ENCODE data around the gene CFAP53.
"Not testable (repeated sequence)": the region's sequence is repeated elsewhere in the genome, so short reads cannot be mapped to it uniquely, and the experiment has no call there.

The CFAP53 gene, protein sequence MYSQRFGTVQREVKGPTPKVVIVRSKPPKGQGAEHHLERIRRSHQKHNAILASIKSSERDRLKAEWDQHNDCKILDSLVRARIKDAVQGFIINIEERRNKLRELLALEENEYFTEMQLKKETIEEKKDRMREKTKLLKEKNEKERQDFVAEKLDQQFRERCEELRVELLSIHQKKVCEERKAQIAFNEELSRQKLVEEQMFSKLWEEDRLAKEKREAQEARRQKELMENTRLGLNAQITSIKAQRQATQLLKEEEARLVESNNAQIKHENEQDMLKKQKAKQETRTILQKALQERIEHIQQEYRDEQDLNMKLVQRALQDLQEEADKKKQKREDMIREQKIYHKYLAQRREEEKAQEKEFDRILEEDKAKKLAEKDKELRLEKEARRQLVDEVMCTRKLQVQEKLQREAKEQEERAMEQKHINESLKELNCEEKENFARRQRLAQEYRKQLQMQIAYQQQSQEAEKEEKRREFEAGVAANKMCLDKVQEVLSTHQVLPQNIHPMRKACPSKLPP

DNA sequence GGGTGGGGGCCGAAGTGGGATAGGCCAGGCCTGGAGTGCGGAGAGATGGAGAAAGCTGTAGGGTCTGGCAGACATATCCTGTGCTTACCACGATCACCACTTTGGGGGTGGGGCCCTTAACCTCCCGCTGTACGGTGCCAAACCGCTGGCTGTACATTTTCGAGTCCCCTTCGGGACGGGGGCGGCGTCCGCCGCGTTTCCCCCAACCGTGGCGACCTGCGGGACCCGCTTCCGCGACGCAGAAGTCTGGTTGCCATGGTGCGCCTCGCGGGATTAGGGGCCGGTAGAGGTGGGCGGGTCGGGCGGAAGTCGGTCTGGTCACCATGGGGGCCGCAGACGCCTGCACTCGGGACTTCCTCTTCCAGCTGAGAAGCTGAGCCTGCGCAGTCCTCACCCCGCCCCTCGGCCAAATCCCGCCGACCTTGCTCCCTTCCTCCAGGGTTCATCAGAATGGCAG is at the start of gene CFAP53:
CFAP53 (minus strand) TSS at position 248 of the 457 bp plus-strand sequence; CDS start at position 157, 91 bp downstream.
- peak; percentile 88 to 91 for DNase-seq

DNA sequence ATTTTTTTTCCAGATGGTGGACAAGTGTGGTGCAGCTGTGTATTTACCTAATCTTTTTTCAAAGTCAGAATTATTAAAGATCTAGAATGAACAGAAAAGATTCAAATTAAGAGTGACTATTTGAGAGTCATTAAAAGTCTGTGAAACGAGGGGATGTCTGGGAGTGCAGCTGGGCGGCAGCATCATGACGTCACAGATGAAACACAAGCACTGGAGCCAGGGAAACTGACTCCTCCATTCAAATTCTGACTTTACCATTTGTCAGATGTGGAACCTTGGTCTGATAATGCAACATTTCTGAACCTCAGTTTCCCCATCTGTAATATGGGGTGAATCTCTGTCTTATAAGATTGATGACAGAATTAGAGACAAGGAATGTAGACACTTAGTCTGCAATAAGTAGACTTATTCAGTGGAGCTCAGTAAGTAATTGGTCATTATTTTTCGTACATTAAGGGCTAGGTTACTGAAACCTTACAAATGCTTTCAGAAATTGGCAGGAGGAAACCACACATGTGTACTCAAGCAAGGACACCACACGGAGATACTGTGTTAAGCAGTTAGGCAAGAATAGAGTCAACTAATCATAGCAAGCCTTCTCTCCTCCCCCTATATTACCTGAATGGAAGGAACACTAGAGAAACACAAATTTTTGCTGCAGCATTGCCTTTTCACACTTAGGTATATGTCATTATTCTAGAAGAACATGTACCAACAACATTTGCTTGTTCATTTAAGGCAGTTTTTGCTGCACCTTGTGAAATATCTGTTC is 49.0 kb upstream of the CFAP53 start:
- DNase-seq, result no peak

DNA sequence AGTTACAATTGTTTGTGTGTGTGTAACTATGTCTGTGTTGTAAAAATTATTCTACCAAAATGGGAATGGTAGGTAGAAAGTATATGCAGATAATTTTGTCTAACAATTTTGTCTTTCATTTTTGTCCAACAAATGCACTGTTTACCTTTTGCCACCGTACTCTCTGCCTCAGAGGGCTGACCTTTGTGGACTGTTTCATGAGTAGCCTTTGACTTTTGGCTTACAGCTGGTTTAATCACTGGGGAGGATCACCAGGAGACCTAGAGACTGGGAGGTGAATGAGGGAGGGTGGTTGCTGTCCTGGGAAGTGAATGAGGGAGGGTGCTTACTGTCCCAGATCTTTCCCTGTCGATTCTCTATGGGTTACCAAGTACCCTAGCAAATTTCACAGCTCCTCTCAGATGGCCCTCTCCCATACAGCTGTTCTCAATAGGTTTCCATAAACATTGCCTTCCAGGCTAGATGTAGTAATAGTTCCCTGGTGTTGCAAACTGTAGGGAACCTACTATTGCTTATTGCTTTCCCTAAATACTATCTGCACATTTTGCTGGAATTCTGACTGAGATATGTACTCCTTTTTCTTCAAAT is 47.7 kb upstream of the CFAP53 start:
- no peak for DNase-seq

DNA sequence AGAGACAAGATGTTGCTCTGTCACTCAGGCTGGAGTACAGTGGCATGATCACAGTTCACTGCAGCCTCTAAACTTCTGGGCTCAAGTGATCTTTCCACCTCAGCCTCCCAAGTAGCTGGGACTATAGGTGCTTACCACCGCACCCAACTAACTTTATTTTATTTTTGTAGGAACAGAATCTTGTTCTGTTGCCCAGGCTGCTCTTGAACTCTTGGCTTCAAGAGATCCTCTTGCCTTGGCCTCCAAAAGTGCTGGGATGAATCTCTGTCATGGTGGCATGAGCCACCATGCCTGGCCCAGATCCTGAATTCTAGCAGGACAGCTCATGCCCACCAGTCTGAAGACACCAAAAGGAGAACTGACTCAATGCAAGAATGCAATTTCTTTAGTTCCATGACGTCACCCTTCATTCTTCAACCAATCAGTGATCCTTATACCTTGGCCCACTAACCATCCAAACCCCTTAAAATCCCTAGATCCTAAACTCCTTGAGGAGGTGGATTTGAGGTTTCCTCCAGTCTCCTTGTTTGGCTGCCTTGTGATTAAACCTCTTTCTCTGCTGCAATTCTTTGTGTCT is 46.8 kb upstream of the CFAP53 start:
- no peak for DNase-seq

DNA sequence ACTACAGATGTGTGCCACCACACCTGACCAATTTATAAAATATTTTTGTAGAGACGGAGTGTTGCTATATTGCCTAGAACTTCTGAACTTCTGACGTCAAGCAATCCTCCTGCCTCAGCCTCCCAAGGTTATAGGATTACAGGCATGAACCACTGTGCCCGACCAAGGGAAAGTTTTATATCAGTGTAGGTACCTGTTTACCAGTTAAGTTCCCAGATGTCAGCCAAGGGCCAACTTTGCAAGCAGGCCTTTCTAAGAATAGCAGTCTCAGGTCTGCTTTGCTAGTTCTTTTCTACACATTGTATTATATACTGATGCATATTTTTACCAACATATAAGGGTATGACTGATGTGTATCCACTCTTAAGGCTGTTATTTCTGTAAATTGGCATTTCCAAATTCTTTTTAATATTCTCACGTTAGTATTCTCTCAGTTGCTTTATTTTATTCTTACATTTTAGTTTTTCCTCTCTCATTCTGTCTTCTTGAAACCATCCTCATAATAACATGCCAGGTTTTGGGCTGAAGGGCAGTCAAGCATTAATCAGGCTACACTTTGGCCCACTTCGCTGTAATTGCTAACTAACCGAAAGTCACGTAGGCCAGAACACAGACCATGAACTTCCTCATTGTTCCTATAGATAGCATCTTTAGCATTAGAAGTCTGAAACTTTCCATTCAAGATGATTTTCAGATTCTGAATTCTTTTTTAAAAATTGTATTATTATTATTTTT is 46.2 kb upstream of the CFAP53 start:
- no peak for DNase-seq

DNA sequence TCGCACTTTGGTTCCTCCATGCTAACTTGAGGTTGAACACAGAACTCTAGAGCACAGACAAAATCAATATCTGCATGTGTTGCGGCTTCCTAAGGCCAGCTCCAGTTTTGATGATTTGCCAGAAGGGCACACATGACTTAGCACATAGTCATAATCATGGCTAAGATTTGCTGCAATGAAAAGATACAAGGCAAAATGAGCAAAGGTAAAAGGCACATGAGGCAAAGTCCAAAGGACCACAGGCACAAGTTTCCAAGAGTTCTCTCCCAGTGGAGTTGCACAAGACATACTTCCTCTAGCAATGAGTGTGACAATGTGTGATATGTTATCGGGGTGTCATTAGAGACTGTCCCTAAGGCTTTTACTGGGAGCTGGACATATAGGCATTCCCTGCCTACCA is 45.4 kb upstream of the CFAP53 start:
- DNase-seq, result no peak

DNA sequence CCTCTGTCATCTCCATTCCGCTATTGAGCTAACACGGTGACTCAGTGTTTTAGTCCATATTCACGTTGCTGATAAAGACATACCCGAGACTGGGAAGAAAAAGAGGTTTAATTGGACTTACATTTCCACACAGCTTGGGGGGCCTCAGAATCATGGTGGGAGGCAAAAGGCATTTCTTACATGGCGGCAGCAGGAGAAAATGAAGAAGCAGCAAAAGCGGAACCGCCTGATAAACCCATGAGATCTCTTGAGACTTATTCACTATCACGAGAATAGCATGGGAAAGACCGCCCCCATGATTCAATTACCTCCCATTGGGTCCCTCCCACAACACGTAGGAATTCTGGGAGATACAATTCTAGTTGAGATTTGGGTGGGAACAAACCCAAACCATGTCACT is 43.8 kb upstream of the CFAP53 start:
- DNase-seq, result no peak

DNA sequence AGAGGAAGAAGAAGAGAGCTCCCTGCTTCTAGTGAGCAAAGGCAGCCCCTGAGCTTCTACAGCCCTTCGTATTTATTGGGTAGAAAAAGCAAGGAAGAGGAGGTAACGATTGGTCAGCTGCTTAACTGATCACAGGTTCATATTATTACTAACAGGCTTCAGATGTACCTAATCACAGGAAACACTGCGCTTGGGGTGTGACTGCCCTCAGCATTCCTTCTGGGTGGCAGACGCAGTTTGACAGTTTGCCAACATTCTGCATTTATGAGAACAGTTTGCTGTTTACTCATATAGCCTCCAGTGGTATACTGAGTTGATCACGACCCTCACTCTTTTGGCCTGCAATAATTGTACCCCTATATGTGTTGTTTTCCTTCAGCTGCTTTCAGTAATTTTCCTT is 42.6 kb upstream of the CFAP53 start:
- DNase-seq, result not testable (repeated sequence)

DNA sequence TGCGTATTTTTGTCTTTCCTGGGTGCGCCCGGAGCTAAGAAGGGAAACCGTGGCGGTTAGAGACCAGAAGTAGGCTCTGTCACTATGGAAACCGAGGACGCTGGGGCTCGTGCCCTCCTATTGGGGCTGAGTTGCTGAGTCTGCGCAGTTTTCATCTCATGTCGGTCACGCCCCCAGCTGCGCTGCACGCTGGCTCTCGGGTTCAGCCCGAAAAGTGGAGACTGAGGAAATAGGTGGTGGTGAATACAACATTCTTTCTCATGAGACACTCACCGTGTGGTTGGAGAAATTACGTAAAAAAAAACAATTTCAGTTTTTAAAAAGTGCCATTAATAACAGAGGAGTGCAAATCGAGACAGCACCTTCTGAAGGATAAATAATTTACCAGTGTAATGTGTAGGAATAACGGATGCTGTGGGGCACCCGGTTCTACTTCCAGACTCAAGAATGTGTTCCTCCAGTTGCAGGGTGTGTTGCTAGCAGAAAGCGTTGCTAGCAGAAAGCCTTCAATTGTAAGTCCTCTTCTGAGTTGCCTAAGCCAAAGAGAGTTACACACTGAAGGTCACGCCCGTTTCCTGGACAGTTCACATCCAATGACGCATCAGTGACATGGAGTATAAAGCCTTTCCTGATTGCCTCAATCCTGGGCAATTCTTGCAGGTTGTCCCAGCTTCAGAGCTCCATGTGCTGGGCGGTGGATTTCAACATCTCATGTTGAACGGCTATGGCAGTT is 41.6 kb upstream of the CFAP53 start:
- DNase-seq, result peak; percentile 88 to 90

DNA sequence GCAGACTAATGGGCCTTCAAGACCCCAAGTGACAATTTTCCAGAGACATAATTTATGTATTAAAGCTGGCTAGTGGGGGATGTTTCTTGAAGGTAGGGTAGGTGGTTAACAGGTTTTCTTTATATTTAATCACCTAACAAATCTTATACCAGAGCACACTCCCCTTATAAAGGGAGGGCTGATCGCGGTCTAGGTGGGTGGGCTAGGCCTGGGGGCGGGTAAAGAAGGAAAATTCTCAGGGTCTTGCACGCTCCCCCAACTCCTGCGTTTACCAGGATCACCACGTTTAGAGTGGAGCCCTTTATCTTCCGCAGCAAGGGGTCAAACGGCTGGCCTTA is 41.1 kb upstream of the CFAP53 start:
- no peak for DNase-seq

DNA sequence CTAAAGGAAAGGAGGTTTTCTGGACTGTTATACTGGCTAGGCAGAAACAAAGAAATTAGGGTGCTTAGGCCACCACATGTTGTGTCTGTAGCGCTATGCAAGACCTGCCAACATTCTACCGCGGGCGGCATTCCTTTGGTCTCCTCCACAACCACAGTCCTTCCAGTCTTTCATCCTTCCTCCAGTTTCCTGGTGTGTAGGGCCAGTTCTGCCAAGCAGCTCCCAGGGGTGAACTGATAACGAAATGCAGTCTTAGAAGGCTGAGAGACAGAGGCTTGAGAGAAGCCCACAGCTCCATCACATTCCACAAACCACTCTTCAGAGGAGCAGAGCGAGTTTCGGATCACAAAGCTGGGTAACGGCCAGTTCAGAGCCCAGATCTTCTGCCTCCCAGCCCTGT is 40.6 kb upstream of the CFAP53 start:
- DNase-seq, result no peak

DNA sequence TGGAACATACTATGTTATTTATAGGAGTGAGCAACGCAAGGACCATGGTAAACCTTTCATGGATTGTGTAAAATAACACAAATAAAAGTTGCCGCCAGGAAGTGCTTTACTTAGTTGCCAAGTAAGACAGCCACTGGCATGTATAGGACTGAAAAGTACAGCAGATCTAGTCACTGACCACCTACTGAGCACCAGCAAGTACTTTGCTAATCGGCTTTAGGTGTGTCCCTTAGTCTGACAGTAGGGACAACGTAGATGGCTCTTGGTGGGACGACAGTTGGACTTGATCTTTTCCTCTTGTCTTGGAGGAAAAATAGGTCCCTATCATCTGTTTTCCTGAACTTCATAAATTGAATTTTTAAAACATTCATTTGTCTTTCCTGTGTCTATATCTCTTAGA is 34.8 kb upstream of the CFAP53 start:
- DNase-seq, result no peak

DNA sequence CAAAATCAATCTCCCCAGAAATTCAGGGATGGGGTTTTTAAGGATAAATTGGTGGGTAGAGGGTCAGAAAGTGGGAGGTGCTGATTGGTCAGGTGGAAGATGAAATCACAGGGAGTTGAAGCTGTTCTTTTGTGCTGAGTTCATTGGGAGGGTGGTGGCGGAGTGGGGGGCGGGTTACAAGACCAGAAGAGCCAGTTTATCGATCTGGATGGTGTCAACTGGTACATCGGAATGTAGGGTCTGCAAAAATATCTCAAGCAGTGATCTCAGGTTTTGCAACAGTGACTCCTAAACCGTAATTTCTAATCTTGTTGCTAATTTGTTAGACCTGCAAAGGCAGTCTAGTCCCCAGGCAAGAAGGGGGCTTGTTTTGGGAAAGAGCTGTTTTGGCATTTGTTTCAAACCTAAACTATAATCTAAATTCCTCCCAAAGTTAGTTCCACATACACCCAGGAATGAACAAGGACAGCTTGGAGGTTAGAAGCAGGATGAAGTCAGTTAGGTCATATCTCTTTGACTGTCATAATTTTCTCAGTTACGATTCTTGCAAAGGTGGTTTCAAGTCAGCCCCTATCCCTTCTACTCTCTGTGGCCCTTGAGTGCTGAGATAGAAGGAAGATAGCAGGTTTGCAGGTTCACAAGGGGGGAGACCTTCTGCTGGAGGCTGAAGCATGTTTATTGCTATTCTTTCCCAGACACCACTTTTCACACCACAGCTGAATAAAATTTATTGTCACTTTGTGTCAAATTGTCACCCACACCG is 33.5 kb upstream of the CFAP53 start:
- DNase-seq, result no peak

DNA sequence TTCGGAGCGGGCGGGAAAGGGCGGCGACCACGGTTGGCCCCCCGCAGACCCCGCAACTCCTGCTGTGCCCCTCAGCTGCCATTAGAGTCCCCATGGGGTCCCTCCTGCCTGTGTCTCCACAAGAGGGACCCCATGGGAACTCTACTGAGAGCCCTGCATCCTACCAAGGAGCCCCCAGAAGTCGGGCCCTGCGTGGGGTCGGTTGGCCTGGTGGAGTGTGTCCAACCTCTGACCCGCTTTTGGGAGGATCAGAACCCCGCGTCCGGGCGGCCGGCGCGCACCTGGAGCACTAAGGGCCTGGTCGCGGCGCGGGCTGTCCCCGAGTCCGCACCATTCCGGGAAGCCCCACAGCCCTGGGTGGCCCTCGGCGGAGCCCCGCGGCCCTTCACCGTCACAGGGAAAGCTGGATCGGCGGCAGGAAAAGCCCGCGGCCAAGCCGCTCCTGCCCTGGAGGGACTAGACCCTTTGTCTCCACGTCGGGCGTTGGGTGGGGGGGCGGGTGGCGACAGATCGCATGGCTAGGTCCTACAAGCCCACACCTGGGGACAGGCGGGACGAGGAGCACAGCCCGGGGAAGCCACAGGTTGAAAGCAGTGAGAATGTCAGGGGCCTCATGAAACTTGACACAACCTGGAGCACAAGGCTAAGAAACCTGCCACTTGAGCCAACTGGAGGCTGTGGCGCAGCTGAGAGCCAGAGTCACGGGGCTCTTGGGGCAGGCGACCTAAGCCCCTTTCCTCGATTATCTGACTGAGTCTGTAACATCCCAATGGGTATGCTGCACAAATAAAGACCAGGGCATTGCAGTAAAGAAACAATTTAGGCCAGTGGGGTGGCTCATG is 32.4 kb upstream of the CFAP53 start:
- peak in 1 of 2 experiments; percentile 18 for DNase-seq

DNA sequence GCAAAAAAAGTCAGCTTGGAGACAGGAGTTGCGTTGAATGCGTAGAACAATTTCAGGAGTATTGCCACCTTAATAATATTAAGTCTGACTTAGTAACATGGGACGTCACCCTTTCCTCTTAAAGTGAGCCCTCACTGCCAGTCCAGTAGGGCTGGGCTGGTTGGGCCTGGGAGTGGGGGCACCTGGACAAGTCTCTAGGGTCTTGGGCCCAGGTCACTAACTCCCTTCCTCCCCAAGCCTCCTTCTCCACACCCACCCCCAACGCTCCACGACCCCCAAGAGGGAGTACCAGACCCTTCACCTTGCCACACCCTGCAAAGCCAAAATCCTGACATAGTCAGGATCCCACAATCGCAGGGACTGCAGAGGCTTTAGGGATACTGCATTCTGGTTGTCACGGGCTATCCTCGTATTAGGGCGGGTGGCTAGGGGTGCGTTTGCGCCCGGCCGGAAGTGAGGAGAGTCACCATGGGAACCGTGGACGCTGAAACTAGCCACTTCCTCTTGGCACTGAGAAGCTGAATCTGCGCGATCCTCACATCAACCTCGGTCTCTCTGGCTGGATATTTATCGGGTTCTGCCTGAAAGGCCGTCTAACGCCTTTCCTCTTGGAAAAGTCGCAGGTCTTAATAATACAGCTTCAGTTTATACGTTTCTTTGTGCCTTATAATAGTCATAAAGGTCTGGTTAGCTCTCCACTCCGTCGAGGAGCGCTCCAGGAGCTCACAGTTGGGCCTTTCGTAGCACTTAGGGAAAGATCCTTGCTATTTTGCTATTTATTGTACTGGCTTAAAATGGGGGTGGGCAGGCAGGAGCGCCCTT is 31.5 kb upstream of the CFAP53 start:
- DNase-seq, result peak; percentile 75 to 81

DNA sequence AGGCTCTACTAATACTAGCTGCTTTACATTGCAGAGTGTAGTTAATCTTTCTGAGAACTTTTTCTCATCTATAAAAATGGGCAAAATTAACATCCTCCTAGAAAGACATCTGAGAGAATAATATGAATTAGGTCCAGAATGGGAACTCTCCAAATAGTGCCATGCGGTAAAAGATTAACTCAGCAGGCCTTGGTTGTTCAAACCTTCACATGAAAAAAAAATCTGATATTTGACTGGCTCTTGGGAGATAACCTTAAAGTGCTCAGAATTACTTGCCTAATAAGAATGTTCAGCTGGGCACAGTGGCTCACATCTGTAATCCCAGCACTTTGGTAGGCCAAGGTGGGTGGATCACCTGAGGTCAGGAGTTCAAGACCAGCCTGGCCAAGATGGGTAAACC is 26.7 kb upstream of the CFAP53 start:
- no peak for DNase-seq

DNA sequence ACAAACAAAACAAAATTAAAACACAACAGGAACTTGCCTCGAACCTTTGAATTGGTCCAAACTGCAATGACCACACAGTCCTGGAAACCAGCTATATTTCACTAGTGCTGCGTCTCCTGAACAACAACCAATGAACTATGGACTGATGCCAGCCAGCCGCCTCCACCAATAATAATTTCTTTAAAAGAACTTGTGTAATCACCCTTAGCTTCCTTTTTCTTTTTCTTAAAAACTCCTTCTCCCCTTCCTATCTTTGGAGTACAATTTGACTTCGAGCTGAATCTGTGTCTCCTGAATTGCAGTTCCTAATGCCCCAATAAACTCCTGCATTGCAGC is 22.8 kb upstream of the CFAP53 start:
- DNase-seq, result no peak

DNA sequence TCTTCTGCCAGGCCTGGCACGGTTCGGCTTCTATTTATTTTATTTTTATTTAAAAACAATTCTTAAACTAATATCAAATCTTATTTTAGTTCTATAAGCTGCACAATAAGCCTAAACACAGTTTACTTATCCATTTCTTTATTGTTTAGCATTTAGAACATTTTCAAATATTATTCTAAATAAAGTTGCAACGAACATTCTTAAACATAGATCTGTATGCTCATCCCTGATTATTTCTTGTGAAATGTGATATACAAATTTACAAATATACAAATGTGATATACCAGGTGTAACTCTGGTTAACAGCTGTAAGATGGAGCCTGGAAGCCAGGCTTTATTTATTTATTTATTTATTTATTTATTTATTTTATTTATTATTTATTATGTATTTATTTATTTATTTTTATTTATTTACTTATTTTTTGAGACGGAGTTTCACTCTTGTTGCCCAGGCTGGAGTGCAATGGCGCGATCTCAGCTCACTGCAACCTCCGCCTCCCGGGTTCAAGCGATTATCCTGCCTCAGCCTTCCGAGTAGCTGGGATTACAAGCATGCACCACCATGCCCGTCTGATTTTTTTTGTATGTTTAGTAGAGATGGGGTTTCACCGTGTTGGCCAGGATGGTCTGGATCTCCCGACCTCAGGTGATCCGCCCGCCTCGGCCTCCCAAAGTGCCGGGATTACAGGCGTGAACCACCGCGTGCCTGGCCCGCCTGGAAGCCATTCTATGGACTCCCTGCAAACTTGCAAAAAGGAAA is 22.2 kb upstream of the CFAP53 start:
- not testable (repeated sequence) for DNase-seq
